SU-DHL-6 (cell line): Measurements from ENCODE around the gene TMEM82.

Source experiments
- H2AFZ ChIP-seq: fragments of 200-600 bp; sonication (generic); 2 replicates; pipeline ENCODE4 v1.6.1; 2014; ENCODE audit warnings: low read depth, mild to moderate bottlenecking, moderate library complexity, mixed read lengths, antibody characterized with exemption, low read length; ENCODE audit not compliant: severe bottlenecking
- H3F3A ChIP-seq: fragments of 200-600 bp; shearing (Covaris generic); 2 replicates; pipeline ENCODE4 v1.6.0; 2016; ENCODE audit warnings: antibody characterized with exemption, mild to moderate bottlenecking; ENCODE audit not compliant: insufficient read depth
- H3K27ac ChIP-seq: fragments of 200-600 bp; sonication (generic); 2 replicates; pipeline ENCODE4 v1.5.1; 2016; ENCODE audit warnings: low read depth, mild to moderate bottlenecking, low read length, moderate library complexity, mixed read lengths
- H3K27me3 ChIP-seq: fragments of 200-600 bp; sonication (generic), shearing (Covaris generic); 2 replicates; pipeline ENCODE4 v1.6.0; 2014; ENCODE audit warnings: mild to moderate bottlenecking, low read length
- H3K36me3 ChIP-seq: fragments of 200-600 bp; sonication (generic); 2 replicates; pipeline ENCODE4 v1.6.1; 2014; ENCODE audit warnings: mild to moderate bottlenecking, low read length, mixed read lengths
- H3K4me2 ChIP-seq: fragments of 300-600, 200-600 bp; shearing (Covaris generic), sonication (generic); 2 replicates; pipeline ENCODE4 v1.6.0; 2014; ENCODE audit warnings: low read length, low read depth, mild to moderate bottlenecking; ENCODE audit not compliant: poor library complexity, severe bottlenecking
- H3K4me3 ChIP-seq: fragments of 200-600 bp; sonication (generic); 2 replicates; pipeline ENCODE4 v1.5.1; 2014; ENCODE audit warnings: antibody characterized with exemption, low read length, mild to moderate bottlenecking, mixed read lengths; ENCODE audit not compliant: insufficient read depth, poor library complexity, severe bottlenecking
- H3K79me2 ChIP-seq: fragments of 200-600 bp; sonication (generic); 2 replicates; pipeline ENCODE4 v1.6.1; 2014; ENCODE audit warnings: mild to moderate bottlenecking, low read length, moderate library complexity; ENCODE audit not compliant: insufficient read depth
- H3K9ac ChIP-seq: fragments of 200-600 bp; sonication (generic); 2 replicates; pipeline ENCODE4 v1.7.0; 2014; ENCODE audit warnings: mild to moderate bottlenecking, low read length
- H3K9me2 ChIP-seq: fragments of 200-600 bp; sonication (generic); replicated peaks from 2 replicates; pipeline ENCODE4 v1.6.1; 2014; ENCODE audit warnings: low read length; ENCODE audit not compliant: insufficient read depth
- H3K9me3 ChIP-seq: fragments of 200-600 bp; sonication (generic); 2 replicates; pipeline ENCODE4 v1.6.1; 2014; ENCODE audit warnings: low read length, mixed read lengths; ENCODE audit not compliant: insufficient read depth
- H4K20me1 ChIP-seq: fragments of 200-600 bp; sonication (generic); 2 replicates; pipeline ENCODE4 v1.6.1; 2014; ENCODE audit warnings: low read depth, mild to moderate bottlenecking, antibody characterized with exemption, low read length, moderate library complexity, mixed read lengths
- CTCF ChIP-seq: fragments of 200-600 bp; sonication (generic); IDR thresholded peaks from one replicate; pipeline ENCODE4 v1.5.1; 2017; ENCODE audit warnings: antibody characterized with exemption, mild to moderate bottlenecking, low read length, moderate library complexity; ENCODE audit not compliant: insufficient read depth, poor library complexity, severe bottlenecking
- EZH2phosphoT487 ChIP-seq: fragments of 200-600 bp; sonication (generic), shearing (Covaris generic); conservative IDR thresholded peaks from 2 replicates; pipeline ENCODE4 v1.6.1; 2018; ENCODE audit warnings: mild to moderate bottlenecking, antibody characterized with exemption, low read length, moderate library complexity, mixed read lengths

TMEM82 gene

GRCh38 chr1:15768388-15768787 is 26.1 kb downstream of the TMEM82 start:
- Histone ChIP-seq H3K36me3 (no peaks in the 10 kb centered on the region), H3K27ac (no peak overlapping the region), H3K9me2 (no peaks in the 10 kb centered on the region), H4K20me1 (no peaks in the 10 kb centered on the region), H2AFZ (no peak overlapping the region), H3K79me2 (no peaks in the 10 kb centered on the region), H3K9me3 (no peaks in the 10 kb centered on the region), H3K4me2 (no peak overlapping the region), H3K4me3 (no peak overlapping the region), H3F3A (no peaks in the 10 kb centered on the region), H3K27me3 (no peaks in the 10 kb centered on the region), H3K9ac (no peak overlapping the region)
- TF ChIP-seq CTCF (no peak), EZH2phosphoT487 (no peak)

GRCh38 chr1:15770313-15770962 is 28.1 kb downstream of the TMEM82 start:
- TF ChIP-seq CTCF (no peak), EZH2phosphoT487 (no peak)

GRCh38 chr1:15771836-15772515 is 29.7 kb downstream of the TMEM82 start:
- Histone ChIP-seq H4K20me1 (no peaks in the 10 kb centered on the region), H3K27ac (no peak overlapping the region), H3K36me3 (no peaks in the 10 kb centered on the region), H3K27me3 (no peaks in the 10 kb centered on the region), H3F3A (no peaks in the 10 kb centered on the region), H3K79me2 (no peaks in the 10 kb centered on the region), H3K4me2 (no peak overlapping the region), H3K9me2 (no peaks in the 10 kb centered on the region), H3K4me3 (no peak overlapping the region), H2AFZ (no peak overlapping the region), H3K9ac (no peak overlapping the region), H3K9me3 (no peaks in the 10 kb centered on the region)
- no peak for TF ChIP-seq CTCF
- no peak for TF ChIP-seq EZH2phosphoT487

More at GRCh38 chr1:15770313-15770962, 28.1 kb downstream of the TMEM82 start:
- H3K9me3 ChIP-seq: no peaks in the 10 kb centered on the region
- H2AFZ ChIP-seq: no peak overlapping the region
- H3K27ac ChIP-seq: no peak overlapping the region
- H3F3A ChIP-seq: no peaks in the 10 kb centered on the region
- no peaks in the 10 kb centered on the region for H3K9me2 ChIP-seq
- no peak overlapping the region for H3K4me2 ChIP-seq
- no peaks in the 10 kb centered on the region for H4K20me1 ChIP-seq
- no peaks in the 10 kb centered on the region for H3K27me3 ChIP-seq
- H3K36me3 ChIP-seq: no peaks in the 10 kb centered on the region
- no peaks in the 10 kb centered on the region for H3K79me2 ChIP-seq
- H3K4me3 ChIP-seq: no peak overlapping the region
- H3K9ac ChIP-seq: no peak overlapping the region
